GM12878 (cell line): Measurements from ENCODE around the gene NHEJ1. TPM values are rescaled to one million over a fixed set of nuclear protein-coding genes. Genes with fewer than 3 reads are reported as not detected.

Experiments used
- ATAC-seq: fragments of 200-7000 bp; cut with Tn5 transposase; 3 replicates; pipeline ENCODE4 v1.9.1; 2020; ENCODE audit warnings: mild to moderate bottlenecking, moderate library complexity
- BruUV-seq: library from RNA; stranded (reverse); fragments of 400-500 nt; replicated peaks from 2 replicates; lab custom pipeline; 2021; lab: Mats Ljungman, UMichigan
- CTCF ChIA-PET: fragments of 300-600 bp; sonication (Branson Sonifier 250); formaldehyde crosslinking; extraction: SDS; loops from one replicate; lab custom pipeline; 2021; ENCODE audit warnings: inconsistent platforms; lab: Yijun Ruan, JAX
- POLR2A ChIA-PET: fragments of 350-600 bp; formaldehyde crosslinking; extraction: SDS; loops from one replicate; lab custom pipeline; 2021; ENCODE audit warnings: inconsistent platforms; lab: Charles Lee
- RAD21 ChIA-PET: fragments of 300-600 bp; sonication (Branson Sonifier 250); formaldehyde crosslinking; loops from one replicate; lab custom pipeline; 2023; ENCODE audit warnings: antibody characterized with exemption; ENCODE audit not compliant: unreplicated experiment; lab: Charles Lee
- SMC1A ChIA-PET: fragments of 300-600 bp; sonication (Branson Sonifier 250); formaldehyde crosslinking; loops from one replicate; lab custom pipeline; 2023; ENCODE audit not compliant: unreplicated experiment, uncharacterized antibody; lab: Charles Lee
- DNase-seq: peaks from one replicate; pipeline ENCODE4 v3.0.0-alpha.2; 2011; ENCODE audit warnings: low read depth, low spot score
- FAIRE-seq: peaks from 3 replicates; lab custom pipeline; 2011; peaks lifted over from hg19 to GRCh38; lab: Jason Lieb, UNC
- H2AFZ ChIP-seq: 2 replicates; pipeline ENCODE4 v1.6.0; 2011; ENCODE audit warnings: low read depth, low read length, control low read depth; ENCODE audit not compliant: control insufficient read depth
- H3K27ac ChIP-seq: 2 replicates; pipeline ENCODE4 v1.5.1; 2011; ENCODE audit warnings: control low read depth; ENCODE audit not compliant: control insufficient read depth, insufficient read depth
- H3K27me3 ChIP-seq, 2 experiments: replicated peaks in 1 of 2; 2 replicates each; pipeline versions ENCODE4 v1.6.0 to v1.6.1; 2011; ENCODE audit warnings: low read length in 1 of 2; ENCODE audit not compliant: control insufficient read depth in 2 of 2, insufficient read depth in 2 of 2
- H3K36me3 ChIP-seq, 2 experiments: 2 replicates each; pipeline ENCODE4 v1.5.1; 2011; ENCODE audit warnings: low read length in 1 of 2; ENCODE audit not compliant: control insufficient read depth in 2 of 2, insufficient read depth in 2 of 2
- H3K4me1 ChIP-seq: 2 replicates; pipeline ENCODE4 v1.6.1; 2011; ENCODE audit warnings: mild to moderate bottlenecking, low read length, moderate library complexity, mixed read lengths; ENCODE audit not compliant: control insufficient read depth, insufficient read depth
- H3K4me2 ChIP-seq: 2 replicates; pipeline ENCODE4 v1.6.0; 2011; ENCODE audit warnings: control low read depth; ENCODE audit not compliant: control insufficient read depth, insufficient read depth
- H3K4me3 ChIP-seq: fragments of 200-600 bp; sonication (generic); 2 replicates; pipeline ENCODE4 v1.5.1; 2016
- H3K79me2 ChIP-seq: 2 replicates; pipeline ENCODE4 v1.6.0; 2011; ENCODE audit warnings: low read length; ENCODE audit not compliant: control insufficient read depth, insufficient read depth
- H3K9ac ChIP-seq: 2 replicates; pipeline ENCODE4 v1.8.0; 2011; ENCODE audit warnings: low read length, control low read depth, mixed read lengths; ENCODE audit not compliant: control insufficient read depth, insufficient read depth
- H3K9me3 ChIP-seq: replicated peaks from 3 replicates; pipeline ENCODE4 v1.5.1; 2011; ENCODE audit warnings: mild to moderate bottlenecking, low read length; ENCODE audit not compliant: control insufficient read depth, insufficient read depth
- H4K20me1 ChIP-seq: 2 replicates; pipeline ENCODE4 v1.6.0; 2011; ENCODE audit not compliant: control insufficient read depth, insufficient read depth
- BMI1 ChIP-seq: fragments of 450-650 bp; IDR thresholded peaks from 2 replicates; pipeline ENCODE4 v1.6.1; 2016; ENCODE audit warnings: mild to moderate bottlenecking, moderate library complexity, borderline replicate concordance
- ELK1 ChIP-seq: IDR thresholded peaks from 2 replicates; pipeline ENCODE4 v1.6.1; 2012; ENCODE audit warnings: low read depth, low read length, improper control_type of control experiment
- FOS ChIP-seq: IDR thresholded peaks from 3 replicates; pipeline ENCODE4 v1.6.1; 2011; ENCODE audit warnings: borderline replicate concordance; ENCODE audit not compliant: insufficient read length; ENCODE audit errors: extremely low read depth
- JUNB ChIP-seq: IDR thresholded peaks from 2 replicates; pipeline ENCODE4 v1.6.1; 2016; ENCODE audit warnings: antibody characterized with exemption, mild to moderate bottlenecking
- NBN ChIP-seq: fragments of 450-650 bp; IDR thresholded peaks from 2 replicates; pipeline ENCODE4 v1.6.1; 2016
- PRDM15 ChIP-seq: fragments of 450-650 bp; formaldehyde crosslinking; IDR thresholded peaks from 2 replicates; pipeline ENCODE4 v1.4.0; 2020; ENCODE audit warnings: mild to moderate bottlenecking, moderate library complexity
- SREBF2 ChIP-seq: IDR thresholded peaks from 2 replicates; pipeline ENCODE4 v1.6.1; 2012; ENCODE audit warnings: mild to moderate bottlenecking, low read length
- ZBTB4 ChIP-seq: fragments of 450-650 bp; formaldehyde crosslinking; IDR thresholded peaks from 2 replicates; pipeline ENCODE4 v1.4.0; 2022; ENCODE audit warnings: mild to moderate bottlenecking, moderate library complexity
- WGBS: methylation state at CpG from one replicate; pipeline ENCODE4 v1.1.6; 2016; ENCODE audit warnings: low lambda C conversion rate; ENCODE audit not compliant: insufficient replicate concordance, insufficient coverage; ENCODE audit errors: missing lambda C conversion rate; 5-methylcytosine and 5-hydroxymethylcytosine counted together
- in situ Hi-C: fragments of 300-500 bp; cut with MboI; formaldehyde crosslinking; loops from 9 replicates; pipeline ENCODE4 v1.14.3; 2018; ENCODE audit warnings: mixed read lengths
- intact Hi-C: fragments of 100-400 bp; cut with micrococcal nuclease; formaldehyde crosslinking; loops from one replicate; pipeline ENCODE4 v1.14.2; 2022; ENCODE audit not compliant: unreplicated experiment
- polyA plus RNA-seq, 11 experiments: library from polyadenylated mRNA; depleted of rRNA in 4 of 11; unstranded in 6 of 11; stranded (reverse) in 5 of 11; fragments of >200 nt; fragmentation: Nextera tagmentation in 4 of 11; fragmentation: Illumina TruSeq in 1 of 11; extraction: Ambion mirVana in 4 of 11; extraction: Trizol in 1 of 11; gene quantifications; 1 replicate in 1 of 11; 2 replicates in 10 of 11; pipeline versions ENCODE4 v1.2.1 to v1.2.3, GENCODE V29; 2011 to 2016; ENCODE audit warnings: inconsistent platforms in 2 of 11, missing spikeins in 2 of 11, low read depth in 1 of 11
- total RNA-seq, 4 experiments: library from RNA; depleted of rRNA in 3 of 4; stranded (reverse); fragments of >200 nt in 3 of 4; fragmentation: Illumina TruSeq in 1 of 4; extraction: Trizol in 1 of 4; gene quantifications; 2 replicates each; pipeline versions ENCODE4 v1.2.1 to v1.2.3, GENCODE V29; 2013 to 2021

The NHEJ1 gene
- total and polyA plus RNA-seq, 10 of the 15 experiments (the other 5 are each of a cell fraction or from before 2014, with no cell fraction given): 11.8 to 20.2 (median 17.0) TPM

DNA sequence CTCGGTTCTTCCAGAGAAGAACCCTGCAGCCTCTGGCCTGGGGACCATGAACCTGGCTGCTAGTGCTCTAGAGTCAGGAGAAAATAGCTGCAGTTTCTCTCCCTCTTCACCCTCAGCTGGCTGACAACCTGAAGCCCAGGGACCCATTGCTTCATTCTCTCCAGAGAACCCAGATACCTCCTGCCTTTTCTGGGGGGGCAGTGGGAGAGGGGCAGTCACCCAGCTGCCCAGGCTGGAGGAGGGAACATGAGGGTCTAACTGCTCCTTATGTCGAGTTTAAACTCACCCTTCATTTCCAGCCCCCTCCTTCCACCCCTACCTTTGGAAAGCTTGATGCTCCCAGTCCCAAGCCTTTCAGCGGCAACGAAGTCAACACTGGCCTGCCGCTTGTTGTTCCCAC is 38.4 kb upstream of the NHEJ1 start:
- H3K79me2 ChIP-seq: no peaks in the 10 kb centered on the region
- in situ Hi-C loops (no loop called here), intact Hi-C loops (no loop called here)
- H2AFZ ChIP-seq: no peak overlapping the region
- no peak for FAIRE-seq
- H3K4me2 ChIP-seq: no peak overlapping the region
- TF ChIP-seq NBN: no peak
- TF ChIP-seq JUNB: no peak
- no peak for TF ChIP-seq SREBF2
- TF ChIP-seq PRDM15 (CRISPR knock-in tag): no peak
- no peak for TF ChIP-seq FOS
- TF ChIP-seq ELK1: no peak
- TF ChIP-seq ZBTB4 (CRISPR knock-in tag): no peak
- TF ChIP-seq BMI1: no peak
- TF ChIP-seq, all 136 proteins: peak for 0
- WGBS: 65% methylated on average over 5 of the region's 5 CpGs
- ATAC-seq (no peak), DNase-seq (no peak)
- Histone ChIP-seq H3K27ac (no peak overlapping the region), H3K27me3 (no peaks in the 10 kb centered on the region), H3K9ac (no peak overlapping the region), H3K36me3 (no peaks in the 10 kb centered on the region), H3K9me3 (no peaks in the 10 kb centered on the region), H3K4me3 (no peak overlapping the region), H3K4me1 (no peaks in the 10 kb centered on the region), H4K20me1 (no peaks in the 10 kb centered on the region)
- SMC1A ChIA-PET: interaction anchor here (0.8 kb wide), 1 partner anchor 28 kb away, joined by 3 read pairs; no protein-coding TSS in a partner anchor
- RAD21 ChIA-PET: no interaction called here
- POLR2A ChIA-PET: interaction anchor here (1.6 kb wide), 1 partner anchor 17 kb away, joined by 4 read pairs; no protein-coding TSS in a partner anchor
- CTCF ChIA-PET: no interaction called here
- no TSS peak for BruUV-seq
